OCI-LY3 (cell line): ENCODE results near the gene ABO.

Experiments used
- CTCF ChIP-seq: fragments of 200-600, 300-600 bp; sonication (generic); IDR thresholded peaks from 2 replicates; pipeline ENCODE4 v1.5.1; 2014; ENCODE audit warnings: antibody characterized with exemption, low read length, low read depth
- EZH2phosphoT487 ChIP-seq: fragments of 200-600 bp; shearing (Covaris generic); IDR thresholded peaks from 2 replicates; pipeline ENCODE4 v1.6.1; 2018; ENCODE audit warnings: antibody characterized with exemption, mixed run types, low read depth

GRCh38 chr9:133247632-133248031 is 27.4 kb downstream of the ABO start:
- TF ChIP-seq EZH2phosphoT487, result no peak
- no peak for TF ChIP-seq CTCF
